Activated CD8-positive, alpha-beta memory T cell treated with anti-CD3 and anti-CD28 coated beads for 4 hours (primary cell): ENCODE results near the gene DOHH.
A peak's percentile ranks its signal among the peaks of the same experiment; 100 is the strongest.

ENCODE experiments used
- DNase-seq, 2 donors: peaks; one replicate each; pipeline ENCODE4 v3.0.0-alpha.2; 2020; ENCODE audit warnings: low read depth in 2 of 2

The DOHH gene

DNA sequence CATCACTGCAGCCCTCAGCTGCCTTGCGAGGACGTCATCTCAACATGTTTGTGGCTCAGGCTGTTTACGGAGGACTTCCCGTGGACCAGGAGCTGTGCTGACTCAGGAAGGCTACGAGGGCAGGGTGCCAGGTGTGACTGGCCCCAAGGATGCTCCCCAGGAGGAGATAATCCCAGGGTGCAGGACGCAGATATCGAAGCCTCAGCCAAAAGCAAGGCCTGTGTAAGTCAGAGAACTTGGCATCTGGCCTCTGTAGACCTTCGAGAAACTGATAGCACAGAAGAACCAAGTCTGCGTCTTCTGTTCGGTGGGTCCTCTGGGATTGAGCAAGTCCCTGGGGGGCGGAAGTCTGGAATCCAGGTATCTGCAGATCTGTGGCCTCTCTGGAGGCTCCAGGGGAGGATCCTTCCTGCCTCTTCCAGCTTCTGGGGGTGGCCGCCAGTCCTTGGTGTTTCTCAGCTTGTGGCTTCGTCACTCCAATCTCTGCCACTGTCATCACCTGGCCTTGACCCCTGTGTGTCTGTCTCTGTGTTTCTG, 2.6 kb upstream of the DOHH start:
- DNase-seq = no peak

DNA sequence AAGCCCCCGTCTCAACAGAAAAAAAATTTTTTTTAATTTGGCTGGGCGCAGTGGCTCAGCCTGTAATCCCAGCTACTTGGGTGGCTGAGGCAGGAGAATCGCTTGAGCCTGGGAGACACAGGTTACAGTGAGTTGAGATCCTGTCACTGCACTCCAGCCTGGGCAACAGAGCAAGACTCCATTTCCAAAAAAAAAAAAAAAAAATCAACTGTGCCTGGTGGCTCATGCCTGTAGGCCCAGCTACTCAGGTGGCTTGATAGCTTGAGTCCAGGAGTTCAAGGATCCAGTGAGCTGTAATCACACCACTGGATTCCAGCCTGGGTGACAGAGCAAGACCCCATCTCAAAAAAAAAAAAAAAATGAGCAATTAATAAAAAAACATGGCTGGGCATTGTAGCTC, 1.3 kb upstream of the DOHH start:
- DNase-seq = no peak

DNA sequence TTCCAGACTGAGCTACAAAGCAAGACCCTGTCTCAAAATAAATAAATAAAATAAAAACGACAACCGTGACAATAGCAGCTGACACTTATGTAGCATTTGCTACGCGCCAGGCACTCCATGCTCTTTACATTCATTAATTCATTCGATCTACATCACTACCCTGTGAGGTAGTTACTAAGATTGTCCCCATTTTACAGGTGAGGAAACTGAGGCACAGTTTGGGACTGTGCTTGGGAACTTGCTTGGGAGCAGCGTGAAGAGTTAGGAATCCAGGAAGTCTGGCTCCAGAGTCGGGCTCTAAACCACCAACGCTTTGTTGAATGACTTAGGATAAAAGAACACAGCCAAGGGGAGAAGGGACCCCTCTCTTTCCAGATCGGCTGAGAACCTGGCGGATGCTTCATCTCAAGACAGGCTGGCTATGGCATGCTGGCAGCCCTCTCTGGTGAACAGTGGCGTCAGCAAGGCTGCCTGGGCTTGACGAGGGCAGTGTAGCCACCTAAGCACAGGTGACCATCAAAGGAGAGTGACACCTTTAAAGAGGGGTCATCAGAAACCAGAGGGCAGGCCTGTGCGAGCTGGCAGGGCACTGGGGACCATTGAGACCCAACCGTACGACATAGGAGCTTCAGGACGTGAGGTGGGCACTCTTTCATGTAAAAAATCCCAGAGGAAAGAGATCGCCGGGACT, 591 bp downstream of the DOHH start:
- no peak for DNase-seq

DNA sequence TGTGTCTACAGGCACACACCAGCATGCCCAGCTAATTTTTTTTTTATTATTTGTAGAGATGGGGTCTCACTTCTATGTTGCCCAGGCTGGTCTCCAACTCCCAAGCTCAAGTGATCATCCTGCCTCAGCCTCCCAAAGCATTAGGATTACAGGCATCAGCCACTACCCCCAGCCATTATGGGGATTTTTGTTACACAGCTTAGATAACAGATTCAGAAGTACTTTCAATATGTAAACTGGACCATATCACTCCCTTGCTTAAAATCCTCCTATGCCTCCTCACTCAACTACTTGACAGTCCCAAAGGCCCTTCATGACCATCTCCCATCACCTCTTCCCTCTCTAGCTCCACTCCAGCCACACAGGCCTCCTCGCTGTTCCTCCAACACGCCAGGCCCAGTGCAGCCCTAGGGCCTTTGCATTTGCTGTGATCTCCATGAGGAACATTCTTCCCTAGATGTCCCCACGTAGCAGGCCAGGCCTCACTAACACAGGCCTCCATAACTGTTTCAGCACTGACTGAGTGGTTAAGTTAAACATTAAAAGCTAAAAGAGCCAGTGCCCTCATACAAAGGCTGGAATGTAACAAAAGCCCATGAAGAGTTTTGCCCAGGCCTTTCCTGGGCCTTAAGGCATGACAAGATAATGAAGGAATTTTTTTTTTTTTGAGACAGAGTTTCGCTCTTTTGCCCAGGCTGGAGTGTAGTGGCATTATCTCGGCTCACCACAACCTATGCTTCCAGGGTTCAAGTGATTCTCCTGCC, 2.5 kb downstream of the DOHH start:
- DNase-seq = no peak

DNA sequence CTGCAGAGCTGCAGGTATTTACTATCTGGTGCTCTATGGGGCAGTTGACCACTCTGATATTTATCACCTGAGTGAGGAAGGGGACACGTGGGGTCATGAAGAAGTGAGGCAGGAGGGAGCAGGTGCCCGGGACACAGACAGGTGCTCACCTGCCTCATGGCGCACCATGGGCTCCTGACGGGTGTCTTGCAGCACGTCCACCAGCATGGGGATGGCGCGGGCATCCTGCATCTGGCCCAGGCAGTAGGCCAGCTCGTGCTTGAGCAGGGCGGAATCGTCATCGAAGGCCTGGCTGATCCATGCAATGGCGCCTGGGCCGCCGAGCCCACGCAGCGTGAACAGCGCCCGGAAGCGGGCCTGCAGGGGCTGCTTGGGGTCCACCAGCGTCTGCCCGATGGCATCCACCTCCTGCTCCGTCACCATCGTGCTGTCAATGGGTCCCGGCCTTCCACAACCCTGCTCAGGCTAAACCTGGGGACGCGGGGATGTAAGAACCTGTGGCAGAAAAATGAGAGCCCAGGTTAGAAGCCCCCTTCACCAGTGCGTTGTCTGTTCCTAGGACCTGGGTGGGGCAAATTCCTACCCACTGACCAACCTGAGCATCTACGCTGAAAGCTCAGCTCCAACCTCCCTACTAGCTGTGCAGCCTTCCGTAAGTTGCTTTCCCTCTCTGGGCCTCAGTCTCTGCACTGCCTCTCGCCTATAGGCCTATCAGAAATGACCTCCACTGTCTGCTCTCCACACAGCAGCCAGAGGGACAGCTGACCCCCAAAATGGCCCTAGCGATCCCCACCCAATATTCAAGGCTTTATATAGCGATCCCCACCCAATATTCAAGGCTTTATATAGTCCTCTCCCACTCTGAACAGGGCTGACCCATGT, 3.8 kb downstream of the DOHH start:
- no peak for DNase-seq

DNA sequence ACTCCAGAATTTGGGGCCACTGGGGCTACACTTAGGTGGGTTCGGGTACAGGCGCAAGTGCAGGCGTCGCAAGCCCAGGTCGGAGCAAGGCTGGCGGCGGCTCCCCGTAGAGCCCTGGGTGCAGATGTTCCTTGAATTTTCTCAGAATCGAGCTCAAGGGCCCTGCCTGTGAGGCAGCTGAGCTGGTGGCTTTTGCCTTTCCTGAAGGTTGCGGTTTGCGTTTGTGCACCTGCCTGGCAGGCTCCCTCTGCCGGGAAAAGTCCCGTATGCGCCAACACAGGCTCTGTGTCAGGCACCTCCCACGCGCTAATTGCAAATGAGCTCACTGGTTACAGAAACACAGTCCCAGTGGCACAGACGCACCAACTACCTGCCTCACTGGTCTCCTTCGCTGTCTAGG, 5.9 kb downstream of the DOHH start:
- no peak for DNase-seq

DNA sequence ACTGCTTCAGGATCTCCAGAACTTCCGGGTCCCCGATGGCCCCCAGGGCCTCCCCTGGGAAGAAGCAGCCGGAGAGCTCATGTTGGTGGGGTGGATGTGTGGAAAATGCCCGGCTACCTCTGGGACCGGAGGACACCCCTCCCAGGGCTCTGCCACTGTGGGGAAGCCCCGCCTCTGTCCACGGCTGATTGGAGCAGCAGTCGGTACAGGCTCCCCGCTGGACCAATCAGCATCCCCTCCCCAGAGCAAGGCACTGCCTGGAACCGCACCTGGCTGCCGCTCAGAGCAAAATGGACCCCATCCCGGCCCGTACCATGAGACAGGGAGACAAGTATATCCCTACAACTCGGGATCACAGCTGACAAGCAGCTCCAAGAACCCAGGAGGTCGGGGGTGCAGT, 6.4 kb downstream of the DOHH start:
- no peak for DNase-seq

DNA sequence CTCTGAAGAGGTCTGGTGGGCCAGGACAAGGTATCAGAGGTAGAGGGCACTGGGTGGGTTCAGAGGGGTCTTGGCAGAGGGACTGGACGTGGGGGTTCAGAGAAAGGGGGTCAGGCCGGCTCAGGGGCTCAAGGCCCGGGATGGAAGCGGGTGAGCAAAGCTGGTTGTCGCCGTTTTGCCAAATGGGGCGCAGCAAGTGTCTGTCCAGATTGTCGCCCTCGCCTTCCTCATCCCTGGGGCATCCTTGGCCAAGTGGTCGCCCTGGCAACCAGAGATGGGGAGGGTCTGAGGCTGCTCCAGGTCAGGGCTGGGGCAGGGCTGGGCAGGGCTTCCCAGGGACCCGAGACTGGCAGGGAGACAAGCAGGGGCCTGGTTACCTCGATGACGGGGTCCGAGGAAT, 6.8 kb downstream of the DOHH start:
- no peak for DNase-seq

DNA sequence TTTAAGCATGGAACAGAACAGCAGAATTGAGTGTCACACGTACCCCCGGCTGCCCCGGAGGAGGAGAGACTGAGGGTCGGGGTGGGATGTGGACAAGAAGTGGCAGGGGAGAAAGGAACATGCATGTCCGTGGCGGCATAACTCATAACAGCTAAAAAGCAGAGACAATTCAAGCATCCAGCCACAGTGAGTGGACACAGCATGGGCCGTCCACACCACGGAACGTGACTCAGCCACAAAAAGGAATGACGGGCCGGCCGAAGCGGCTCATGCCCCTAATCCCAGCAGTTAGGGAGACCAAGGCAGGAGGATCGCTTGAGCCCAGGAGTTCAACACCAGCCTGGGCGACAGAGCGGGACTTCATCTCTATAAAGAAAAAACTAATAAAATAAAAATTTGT, 7.6 kb downstream of the DOHH start:
- no peak for DNase-seq

DNA sequence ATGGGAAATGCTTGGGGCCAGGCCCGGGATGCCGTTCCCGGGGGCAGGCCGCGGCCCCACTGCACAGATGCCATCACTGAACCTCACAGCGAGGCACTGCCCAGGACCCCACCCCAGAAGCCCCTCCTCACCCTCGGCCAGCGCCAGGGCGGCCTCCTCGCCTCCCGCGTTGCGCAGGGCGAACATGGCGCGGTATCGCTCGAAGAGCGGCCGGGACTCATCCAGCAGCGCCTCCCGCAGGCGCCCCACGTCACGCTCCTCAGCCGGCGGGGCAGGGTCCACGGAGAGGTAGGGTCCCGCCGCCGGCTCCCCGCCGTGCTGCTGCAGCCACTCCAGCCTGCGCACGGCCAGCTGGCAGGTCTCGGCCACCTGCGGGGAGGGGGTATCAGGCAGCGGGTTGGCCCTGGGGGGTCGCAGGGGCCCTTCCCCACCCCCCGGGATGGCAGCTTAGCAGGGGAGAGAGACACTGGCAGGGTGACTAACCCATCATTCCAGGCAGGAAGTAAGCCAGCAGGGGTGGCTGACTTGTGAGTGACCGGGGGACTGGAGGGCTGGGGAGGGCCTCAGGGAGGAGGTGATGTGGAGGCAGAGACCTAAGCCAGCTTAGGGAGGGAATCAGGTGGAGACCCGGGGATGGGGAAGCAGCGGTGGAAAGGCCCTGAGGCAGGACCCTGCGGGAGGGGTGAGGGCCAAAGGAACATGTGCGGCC, 8.2 kb downstream of the DOHH start:
- DNase-seq = no peak

DNA sequence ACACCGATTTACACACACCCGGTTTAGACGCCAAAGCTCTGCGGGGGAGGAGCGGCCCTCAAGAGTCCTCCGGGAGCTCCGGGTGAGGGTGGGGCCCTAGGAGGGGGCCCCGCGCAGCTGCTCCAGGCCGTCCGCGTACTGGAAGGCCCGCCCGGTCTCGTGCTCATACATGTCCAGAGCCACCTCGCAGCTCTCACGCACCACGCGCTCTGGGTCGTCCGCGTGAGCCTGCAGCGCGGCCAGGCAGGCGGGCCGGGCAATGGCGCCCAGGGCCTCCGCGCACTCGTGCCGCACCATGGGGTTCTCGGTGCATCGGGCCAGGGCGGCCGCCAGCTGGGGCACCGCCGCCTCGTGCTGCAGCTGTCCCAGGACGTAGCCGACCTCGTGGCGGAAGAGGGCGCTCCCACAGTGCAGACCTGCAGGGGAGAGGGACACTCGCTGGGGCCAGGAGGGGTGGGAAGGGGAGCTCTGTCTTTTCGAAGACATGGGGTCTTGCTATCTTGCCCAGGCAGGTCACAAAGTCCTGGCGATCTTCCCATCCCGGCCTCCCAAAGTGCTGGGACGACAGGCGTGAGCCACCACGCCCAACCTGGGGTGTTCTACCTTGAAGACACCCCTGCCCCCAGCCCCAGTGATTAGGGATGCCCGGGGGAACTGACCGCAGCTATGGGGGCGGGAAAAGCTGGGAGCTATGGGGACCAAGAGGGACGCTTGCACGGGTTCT, 8.9 kb downstream of the DOHH start:
- DNase-seq = no peak

DNA sequence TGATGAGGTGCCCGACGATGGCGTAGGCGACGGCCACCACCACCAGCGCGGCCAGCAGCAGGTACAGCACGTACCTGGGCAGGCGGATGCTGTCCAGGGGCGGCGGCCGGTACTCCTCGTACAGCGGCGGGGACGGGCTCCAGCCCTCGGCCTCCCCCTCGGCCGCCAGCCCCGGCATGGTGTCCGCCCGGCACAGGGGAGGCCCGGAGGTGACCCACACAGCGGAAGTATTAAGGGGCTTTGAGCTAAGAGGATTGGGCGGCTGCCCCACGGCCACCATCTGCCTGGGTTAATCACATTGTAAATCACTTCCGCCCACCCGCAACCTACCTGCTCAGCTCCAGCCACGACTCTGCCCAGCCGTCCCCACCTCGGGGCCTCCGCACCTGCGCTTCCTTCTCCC, 17.2 kb downstream of the DOHH start, which contains the start of gene SMIM44:
SMIM44 (minus strand) TSS at position 216 of the 403 bp plus-strand sequence; CDS start at position 178, 38 bp downstream.
- no peak for DNase-seq

DNA sequence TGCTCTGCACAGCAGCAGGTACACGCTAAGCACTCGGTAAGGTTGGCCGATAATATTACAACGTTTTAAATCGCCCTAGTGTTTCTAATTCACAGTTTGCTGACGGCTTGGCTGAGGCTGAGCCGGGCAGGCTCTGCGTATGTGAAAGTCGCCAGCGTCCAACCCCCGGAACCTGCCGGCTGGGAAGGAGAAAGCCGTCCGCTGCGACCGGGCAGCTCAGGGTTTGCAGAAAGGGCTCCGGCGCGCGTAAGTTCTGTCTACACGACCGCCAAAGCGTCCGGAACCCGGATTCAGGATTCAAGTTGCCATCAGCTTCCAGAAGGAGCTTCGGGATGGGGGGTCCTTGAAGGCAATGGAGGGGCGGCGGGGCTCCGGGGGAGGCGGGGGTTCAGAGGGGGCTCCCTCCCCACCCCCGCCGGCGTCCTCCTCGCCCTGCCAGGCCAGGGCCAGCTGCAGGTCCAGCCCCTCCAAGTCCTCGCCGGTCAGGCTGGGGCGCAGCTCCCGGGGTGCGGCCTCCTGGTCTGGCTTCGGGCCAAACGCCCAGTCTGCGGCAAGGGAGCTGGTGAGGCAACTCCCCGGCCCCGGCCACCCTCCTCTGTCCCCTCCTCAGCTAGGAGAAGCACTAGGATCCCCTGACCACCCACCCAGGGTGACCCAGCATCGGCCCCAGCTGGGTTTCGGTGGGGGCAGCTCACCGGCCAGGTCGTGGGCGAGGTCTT, 17.8 kb downstream of the DOHH start:
- DNase-seq = no peak

DNA sequence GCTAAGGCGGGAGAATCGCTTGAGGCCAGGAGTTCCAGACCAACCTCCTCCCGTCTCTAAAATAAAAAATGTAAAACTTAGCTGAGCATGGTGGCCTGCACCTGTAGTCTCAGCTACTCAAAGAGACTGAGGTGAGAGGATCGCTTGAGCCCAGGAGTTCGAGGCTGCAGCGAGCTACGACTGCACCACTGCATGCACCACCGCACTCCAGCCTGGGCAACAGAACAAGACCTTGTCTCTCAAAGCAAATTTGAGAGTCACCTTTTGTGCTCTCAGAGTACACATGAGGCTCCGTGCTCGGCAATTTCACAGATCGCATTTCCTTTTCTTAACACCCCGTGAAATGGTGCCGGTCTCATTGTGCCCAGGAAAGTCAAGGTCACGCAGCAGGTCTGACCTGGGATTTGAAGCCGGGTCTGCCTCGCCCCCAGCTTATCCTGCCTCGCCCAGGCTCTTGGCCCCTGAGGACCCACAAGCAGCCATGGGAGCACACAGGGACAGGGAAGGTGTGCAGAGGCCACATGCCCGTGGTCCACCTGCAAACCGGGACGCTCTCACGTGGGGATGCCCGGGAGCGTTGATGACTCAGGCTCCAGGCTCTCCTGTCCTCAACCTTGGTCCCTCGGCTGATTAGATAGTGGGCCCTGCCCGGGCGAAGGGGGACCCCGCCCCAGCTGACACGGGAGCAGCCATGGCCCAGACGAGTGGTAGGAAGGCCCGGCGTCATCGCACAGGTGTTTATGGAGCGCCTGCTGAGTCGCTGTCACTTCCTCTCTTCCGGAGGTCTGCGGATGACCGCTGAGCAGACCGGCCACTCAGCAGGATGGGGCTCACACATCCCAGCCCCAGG, 19.0 kb downstream of the DOHH start:
- no peak for DNase-seq

DNA sequence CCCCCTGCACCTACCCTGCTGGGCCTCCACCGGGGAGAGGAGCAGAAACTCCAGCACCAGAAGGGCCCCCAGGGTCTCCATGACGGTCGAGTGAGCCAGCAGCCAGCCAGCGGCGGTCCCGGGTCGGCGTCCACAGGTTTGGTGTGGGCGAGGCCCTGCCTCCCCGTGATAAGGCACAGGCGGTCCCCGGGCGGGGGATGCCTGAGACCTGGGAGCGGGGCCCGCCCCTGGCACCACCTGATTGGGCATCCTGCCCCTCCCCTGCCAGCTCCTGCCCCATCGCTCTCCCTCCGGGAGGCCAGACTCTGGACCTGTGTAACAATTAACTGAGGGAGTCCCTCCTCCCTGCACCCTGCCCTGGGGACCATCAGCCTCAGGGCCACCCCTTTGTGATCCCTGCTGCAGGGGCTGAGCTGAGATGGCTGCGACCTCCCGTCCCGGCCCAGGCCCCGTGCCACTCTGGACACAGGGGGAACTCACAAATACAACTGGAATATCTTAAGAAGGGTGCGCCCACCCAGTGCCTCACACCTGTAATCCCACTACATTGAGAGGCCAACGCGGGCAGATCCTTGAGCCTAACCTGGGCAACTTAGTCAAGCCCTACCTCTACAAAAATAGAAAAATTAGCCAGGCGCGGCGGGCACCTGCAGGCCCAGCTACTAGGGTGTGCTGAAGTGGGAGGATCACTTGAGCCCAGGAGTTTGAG, 19.9 kb downstream of the DOHH start, which contains the start of gene SMIM24:
SMIM24 (minus strand) TSS at position 143 of the 709 bp plus-strand sequence; CDS start at position 81, 62 bp downstream.
- no peak for DNase-seq

DNA sequence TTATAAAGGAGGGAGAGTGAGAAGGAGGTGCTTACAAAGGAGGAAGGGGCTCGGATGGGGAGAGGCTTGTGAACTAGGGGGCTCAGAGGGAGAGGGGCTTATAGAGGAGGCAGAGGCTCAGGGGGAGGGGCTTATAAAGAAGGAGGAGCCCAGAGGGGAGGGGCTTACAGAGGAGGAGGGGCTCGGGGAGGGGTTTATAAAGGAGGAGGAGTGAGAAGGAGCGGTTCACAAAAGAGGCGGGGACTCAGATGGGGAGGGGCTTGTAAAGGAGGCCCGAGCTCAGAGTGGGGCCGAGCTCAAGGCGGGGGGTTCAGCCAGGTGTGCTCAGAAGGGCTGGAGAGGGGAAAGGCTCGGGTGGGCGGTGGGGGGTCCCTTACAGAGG, 20.6 kb downstream of the DOHH start:
- no peak for DNase-seq

DNA sequence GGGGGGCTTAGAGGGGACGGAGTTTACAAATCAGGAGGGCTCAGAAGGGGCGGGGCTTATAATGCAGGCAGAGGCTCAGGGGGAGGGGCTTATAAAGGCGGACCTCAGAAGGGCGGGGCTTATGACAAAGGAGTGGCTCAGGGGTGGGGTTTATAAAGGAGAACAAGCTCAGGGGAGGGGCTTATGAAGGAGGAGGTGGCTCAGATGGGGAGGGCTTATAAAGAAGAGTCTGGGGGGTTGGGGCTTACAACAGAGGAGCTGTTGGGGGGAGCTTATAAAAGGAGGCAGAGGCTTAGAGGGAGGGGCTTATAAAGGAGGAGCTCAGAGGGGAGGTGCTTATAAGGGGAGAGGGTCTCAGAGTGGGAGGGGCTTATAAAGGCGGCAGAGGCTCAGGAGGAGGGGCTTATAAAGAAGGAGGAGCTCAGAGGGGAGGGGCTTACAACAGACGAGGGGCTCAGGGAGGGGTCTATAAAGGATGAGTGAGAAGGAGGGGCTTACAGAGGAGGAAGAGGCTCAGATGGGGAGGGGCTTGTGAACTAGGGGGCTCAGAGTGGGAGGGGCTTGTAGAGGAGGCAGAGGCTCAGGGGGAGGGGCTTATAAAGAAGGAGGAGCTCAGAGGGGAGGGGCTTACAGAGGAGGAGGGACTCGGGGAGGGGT, 21.2 kb downstream of the DOHH start:
- DNase-seq = peak in 1 of 2 donors; percentile 14
